GM19351 (cell line): ENCODE data around the gene ZNF541.

ENCODE experiments used
- ATAC-seq: cut with Tn5 transposase; IDR thresholded peaks from one replicate; pipeline ENCODE4 v1.9.1; 2021; ENCODE audit warnings: mild to moderate bottlenecking, moderate library complexity; ENCODE audit not compliant: unreplicated experiment

The ZNF541 gene

GRCh38 chr19:47573071-47574026 lies at the start of gene ZNF541:
ZNF541 (minus strand) TSS chr19:47573148; CDS start chr19:47555856, 17,292 bp downstream.
- ATAC-seq = no peak

- ATAC-seq = no peak
Measured at GRCh38 chr19:47619763-47620162, 46.8 kb upstream of the ZNF541 start.

GRCh38 chr19:47618771-47619170 lies 45.8 kb upstream of the ZNF541 start:
- no peak for ATAC-seq

GRCh38 chr19:47615714-47616113 lies 42.8 kb upstream of the ZNF541 start:
- ATAC-seq = no peak

GRCh38 chr19:47615230-47615629 lies 42.3 kb upstream of the ZNF541 start:
- ATAC-seq = no peak

- ATAC-seq = no peak
Measured at GRCh38 chr19:47614559-47614958, 41.6 kb upstream of the ZNF541 start.

GRCh38 chr19:47614021-47614295 lies 41.0 kb upstream of the ZNF541 start:
- ATAC-seq = no peak

- no peak for ATAC-seq
Measured at GRCh38 chr19:47613165-47614020, 40.4 kb upstream of the ZNF541 start.

- ATAC-seq = no peak
Measured at GRCh38 chr19:47610902-47611301, 38.0 kb upstream of the ZNF541 start.

GRCh38 chr19:47609906-47610894 lies 37.3 kb upstream of the ZNF541 start:
- ATAC-seq = no peak

GRCh38 chr19:47608969-47609905 lies 36.3 kb upstream of the ZNF541 start, which contains the start of gene BICRA:
BICRA (plus strand) TSS chr19:47609134; CDS start chr19:47673575, 64,441 bp downstream.
- ATAC-seq = peak; percentile 41

GRCh38 chr19:47608074-47608918 lies 35.3 kb upstream of the ZNF541 start:
- ATAC-seq = peak; percentile 73

GRCh38 chr19:47607564-47608073 lies 34.7 kb upstream of the ZNF541 start:
- ATAC-seq = no peak

- ATAC-seq = no peak
Measured at GRCh38 chr19:47603706-47604565, 31.0 kb upstream of the ZNF541 start.

- no peak for ATAC-seq
Measured at GRCh38 chr19:47601180-47601904, 28.4 kb upstream of the ZNF541 start.

- ATAC-seq = peak; percentile 92
Measured at GRCh38 chr19:47600246-47601179, 27.6 kb upstream of the ZNF541 start.
